RCC 7860 (cell line): ENCODE results near the gene EMP1.

Experiments
- DNase-seq: peaks from one replicate; pipeline ENCODE4 v3.0.0-alpha.2; 2015; ENCODE audit warnings: low spot score
- FAIRE-seq: peaks from 2 replicates; lab custom pipeline; 2012; peaks lifted over from hg19 to GRCh38; lab: Jason Lieb, UNC

The EMP1 gene

GRCh38 chr12:13171921-13172859, 24.3 kb upstream of the EMP1 start:
- DNase-seq (peak; percentile 32), FAIRE-seq (no peak)

DNA sequence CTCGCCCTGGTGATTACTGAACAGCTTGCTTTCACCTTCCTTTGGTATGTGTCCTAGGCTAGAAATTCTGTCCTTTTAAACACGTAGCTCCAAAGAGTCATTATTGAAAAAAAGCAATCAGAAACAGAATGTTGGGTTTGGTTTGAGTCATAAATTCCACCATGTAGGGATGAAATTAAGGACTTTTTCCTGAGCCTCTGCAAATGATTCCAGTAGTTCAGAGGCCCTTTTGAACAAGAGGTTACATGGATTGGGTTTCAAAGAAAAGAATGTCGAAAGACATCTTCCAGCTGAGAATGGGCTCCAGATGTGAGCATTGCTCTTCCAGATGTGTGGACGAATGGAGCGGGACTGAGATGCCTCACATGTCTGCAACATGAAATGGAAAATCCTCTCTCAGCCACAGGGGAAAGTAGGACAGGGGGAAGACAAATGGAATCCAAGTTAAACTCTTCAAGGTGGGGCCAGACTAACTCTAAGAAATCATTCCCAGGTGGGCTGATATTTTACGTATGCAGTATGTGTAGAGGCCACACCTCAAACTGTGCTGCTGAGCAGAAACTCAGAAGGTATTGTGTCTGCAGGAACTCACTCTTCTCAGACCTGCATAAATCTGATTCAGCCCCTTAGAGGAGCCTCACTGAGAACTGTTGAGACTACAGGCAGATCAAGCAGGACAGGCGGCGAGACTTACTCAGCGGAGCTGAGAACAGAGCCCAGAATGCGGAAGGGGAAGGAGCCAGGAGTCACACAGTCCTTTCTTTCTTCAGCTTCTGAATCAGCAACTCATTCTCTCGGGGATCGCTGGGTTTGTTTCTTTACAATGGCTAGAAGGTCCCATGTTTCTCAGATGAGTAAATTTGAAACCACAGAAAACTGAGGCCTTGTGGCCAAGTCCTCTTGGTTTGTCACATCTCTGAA, 23.3 kb upstream of the EMP1 start:
- FAIRE-seq, result peak; percentile 64
- peak; percentile 78 for DNase-seq

DNA sequence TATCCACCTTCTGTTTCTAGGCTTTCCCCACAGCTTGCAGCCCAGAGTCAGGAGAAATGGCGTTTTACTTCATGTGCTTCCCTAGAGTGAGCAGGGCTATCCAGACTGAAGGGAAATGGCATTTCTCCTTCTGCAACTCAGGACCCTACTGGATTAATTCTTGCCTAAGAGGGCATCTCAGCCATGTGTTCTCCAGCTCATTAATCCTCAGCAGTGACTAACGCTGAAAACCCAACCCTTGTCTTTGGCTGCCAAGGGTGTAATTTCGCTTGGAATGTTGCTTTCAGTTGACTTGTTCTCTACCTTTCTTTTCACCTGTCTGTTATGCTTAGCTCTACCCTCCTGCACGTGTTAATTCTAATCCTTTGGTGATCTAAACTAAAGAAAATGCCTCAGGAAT, 21.0 kb upstream of the EMP1 start:
- FAIRE-seq (no peak), DNase-seq (peak; percentile 33)

GRCh38 chr12:13176256-13176655, 20.3 kb upstream of the EMP1 start:
- DNase-seq, result no peak
- no peak for FAIRE-seq

DNA sequence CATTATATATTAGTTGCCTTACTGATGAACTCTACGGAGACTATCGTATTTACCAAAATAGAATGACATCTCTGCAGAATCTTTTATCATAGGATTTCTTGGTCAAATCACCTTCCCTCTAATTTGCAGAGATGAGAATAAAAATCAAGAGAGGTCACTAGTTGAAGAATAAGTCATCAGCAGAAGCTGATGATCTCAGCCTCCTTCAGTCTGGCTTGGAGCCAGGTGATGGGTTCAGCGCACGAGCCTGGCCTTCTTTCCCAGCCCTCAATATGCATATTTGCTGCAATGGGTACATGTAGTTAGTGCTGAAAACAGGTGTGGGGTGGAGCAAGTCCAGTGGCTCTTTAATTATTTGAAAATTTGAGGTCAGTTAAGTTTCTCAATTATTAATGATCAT, 19.2 kb upstream of the EMP1 start:
- FAIRE-seq (no peak), DNase-seq (peak; percentile 8)

GRCh38 chr12:13177906-13178305, 18.6 kb upstream of the EMP1 start:
- no peak for FAIRE-seq

GRCh38 chr12:13178568-13179210, 17.8 kb upstream of the EMP1 start:
- FAIRE-seq (no peak), DNase-seq (no peak)

More at GRCh38 chr12:13177906-13178305, 18.6 kb upstream of the EMP1 start:
- no peak for DNase-seq

DNA sequence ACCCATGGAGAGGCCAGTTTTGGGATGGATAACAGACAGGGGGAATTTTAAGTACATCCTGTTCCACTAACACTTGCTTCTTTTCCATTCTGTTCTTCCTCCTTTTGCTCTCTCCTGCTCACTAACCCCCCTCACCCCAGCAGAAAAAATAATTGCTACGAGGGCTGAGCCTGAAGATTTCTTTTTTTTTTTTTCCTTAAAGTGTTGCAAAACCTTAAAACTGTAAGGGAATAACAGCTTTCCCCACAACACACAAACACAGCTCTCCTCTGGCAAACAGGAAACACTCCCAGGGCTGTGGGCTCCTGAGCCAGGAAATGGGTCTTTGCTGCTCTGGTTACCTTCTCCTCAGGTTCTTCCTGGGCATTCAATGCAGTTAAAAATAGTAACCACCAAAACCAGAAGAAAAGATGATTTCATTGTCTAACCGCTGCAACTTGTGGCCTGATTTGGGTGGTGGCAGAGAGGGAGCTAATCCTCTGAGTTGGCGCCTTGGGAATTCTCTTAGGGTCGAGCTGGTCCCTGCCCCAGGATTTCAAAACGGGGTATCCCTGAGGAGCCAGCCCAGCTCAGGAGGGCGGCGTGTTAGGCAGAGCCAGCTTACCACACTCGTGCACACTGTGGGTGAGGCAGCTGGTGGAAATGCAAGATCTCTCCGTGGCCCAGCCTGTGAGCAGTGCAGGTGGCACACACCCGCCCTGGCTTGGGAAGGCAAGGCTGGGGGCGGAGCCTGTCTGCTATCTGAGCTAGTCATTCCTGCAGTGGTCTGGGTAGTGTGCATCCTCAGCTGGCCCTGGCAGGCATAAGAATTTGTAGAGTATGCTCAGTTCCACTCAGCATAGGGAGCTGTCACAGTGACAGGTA, 17.1 kb upstream of the EMP1 start:
- FAIRE-seq (no peak), DNase-seq (peak; percentile 49)

GRCh38 chr12:13181375-13182070, 15.0 kb upstream of the EMP1 start:
- FAIRE-seq (no peak), DNase-seq (no peak)

GRCh38 chr12:13182881-13183280, 13.6 kb upstream of the EMP1 start:
- FAIRE-seq (no peak), DNase-seq (no peak)

DNA sequence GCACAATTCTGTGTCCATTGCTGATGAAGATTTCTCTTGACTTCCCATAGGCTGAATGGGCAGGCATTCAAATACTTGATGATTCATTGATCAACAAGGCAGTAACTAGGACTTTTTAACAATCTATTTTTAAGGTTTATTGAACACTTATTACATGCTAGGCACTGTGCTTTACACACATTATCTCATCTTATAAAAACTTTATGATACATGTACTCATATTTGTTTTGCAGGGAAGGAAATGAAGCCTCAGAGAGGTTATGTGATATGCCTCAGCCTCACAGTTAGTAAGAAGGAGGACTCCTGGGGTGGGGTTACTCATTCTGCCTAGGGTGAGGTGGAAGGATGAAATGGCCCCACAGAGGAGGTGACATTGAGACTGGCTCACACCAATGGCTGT, 12.9 kb upstream of the EMP1 start:
- FAIRE-seq, result no peak
- no peak for DNase-seq

DNA sequence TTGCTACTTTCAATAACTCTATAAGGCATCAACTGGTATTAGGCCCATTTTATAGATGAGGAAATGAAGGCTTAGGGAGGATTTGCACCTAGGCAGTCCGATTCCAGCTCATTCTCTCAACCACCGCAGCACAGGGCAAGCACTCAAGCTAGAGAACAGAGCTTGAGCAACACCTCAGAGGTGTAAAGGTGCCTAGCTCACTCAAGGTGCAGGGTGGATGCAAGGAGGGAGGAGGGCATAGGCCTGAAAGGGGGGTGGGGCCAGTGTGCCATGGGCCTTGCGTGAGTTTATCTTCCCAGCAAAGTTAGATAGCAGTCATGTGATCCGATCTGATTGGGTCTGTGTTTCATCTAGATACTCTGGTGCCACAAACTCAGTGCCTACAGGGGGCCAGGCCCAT, 10.2 kb upstream of the EMP1 start:
- no peak for DNase-seq
- no peak for FAIRE-seq

GRCh38 chr12:13187399-13187798, 9.1 kb upstream of the EMP1 start:
- FAIRE-seq (no peak), DNase-seq (peak; percentile 49)

GRCh38 chr12:13189264-13189663, 7.3 kb upstream of the EMP1 start:
- DNase-seq (no peak), FAIRE-seq (no peak)

DNA sequence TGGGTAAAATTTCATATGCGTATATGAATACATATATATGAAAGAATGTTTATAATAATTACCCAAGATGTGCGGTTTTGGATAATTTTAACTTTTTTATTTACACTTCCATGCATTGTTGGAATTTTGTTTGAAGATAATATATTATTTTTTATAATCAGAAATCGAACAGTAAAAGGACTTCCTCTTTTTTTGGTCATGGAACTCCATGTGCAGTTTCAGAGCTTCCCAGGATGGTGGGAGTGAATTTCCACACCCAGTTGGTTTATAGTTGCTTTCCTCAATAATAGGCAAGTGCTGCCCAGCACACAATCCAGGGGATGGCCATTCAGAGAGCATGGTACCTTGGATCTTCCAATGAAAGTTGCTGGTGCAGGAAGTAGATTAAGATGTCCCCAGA, 6.3 kb upstream of the EMP1 start:
- FAIRE-seq, result no peak
- no peak for DNase-seq

DNA sequence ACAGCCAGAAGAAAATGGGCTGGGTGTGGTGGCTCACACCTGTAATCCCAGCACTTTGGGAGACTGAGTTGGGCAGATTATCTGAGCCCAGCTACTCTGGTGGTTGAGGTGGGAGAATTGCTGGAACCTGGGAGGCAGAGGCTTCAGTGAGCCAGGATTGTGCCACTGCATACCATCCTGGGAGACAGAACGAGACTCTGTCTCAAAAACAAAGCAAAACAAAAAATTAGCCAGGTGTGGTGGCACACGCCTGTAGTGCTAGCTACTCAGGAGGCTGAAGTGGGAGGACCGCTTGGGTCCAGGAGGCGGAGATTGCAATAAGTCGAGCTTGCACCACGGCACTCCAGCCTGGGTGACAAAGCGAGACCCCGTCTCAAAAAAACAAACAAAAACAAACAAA, 3.8 kb upstream of the EMP1 start:
- no peak for FAIRE-seq
- DNase-seq, result no peak

DNA sequence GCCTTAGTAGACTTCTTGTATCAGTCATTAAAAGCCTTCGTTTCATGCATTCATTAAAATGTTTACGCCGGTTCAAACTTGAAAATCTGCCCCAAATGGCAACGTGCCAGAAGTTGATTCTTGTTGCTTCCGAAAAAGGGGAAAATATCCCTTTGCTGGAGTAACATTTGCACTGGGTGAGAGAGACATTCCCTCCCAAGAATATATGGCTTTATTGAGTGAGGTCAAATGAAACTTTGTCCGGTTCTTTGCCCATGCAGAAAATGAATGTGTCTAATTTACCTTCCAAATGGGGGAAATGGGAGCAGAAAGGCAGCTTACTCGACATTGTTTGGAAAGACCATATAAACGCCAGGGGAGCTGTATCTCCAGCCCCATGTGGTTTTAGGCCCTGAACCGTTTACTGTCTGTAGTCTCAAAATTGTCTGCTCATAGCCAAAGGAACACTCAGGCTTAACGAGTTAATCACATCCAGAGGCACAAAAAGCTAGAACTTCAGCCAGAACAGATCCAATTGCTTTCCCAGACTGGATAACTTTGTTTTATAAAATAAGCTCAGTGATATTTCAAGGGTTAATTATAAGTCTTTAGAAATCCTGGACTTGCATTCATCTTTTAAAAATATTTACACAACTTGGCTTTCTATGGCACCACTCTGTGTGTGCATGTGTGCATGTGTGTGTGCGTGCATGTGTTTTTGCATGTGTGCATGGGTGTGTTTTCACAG, 2.9 kb upstream of the EMP1 start:
- no peak for FAIRE-seq
- no peak for DNase-seq

DNA sequence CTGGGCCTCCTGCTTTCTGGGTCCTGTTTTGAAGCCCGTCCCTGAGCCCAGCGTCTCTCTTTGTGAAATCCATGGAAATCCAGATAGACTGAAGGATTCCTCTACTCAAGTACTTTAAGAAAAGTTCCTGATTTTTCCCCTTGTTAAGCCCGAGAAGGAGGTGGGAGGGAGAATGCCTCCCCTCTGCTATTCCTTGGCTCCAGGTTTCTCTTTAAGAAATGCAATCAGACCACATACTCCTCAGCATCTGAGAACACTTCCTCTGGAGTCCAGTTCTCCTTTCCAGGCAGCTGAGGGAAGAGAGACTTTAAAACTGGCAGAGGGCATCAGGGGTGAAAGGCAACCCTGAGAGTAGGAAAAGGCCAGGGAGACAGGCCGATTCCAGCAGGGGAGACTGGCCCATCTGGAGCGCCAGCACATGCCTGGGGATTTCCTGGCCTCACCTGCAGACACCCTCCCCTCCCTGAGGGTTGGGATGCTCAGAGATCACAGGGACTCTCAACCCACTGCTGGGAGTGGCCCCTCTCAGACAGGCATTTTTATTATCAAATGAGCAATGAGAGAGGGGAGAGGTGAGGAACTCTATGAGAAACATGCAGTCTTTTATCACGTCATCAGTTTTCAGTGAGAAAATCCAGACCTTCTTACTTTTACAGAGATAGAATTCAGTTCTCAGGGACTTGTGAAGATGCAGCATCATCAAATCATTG, 2.0 kb upstream of the EMP1 start:
- DNase-seq (no peak), FAIRE-seq (no peak)
